Progenitor cell of endocrine pancreas (in vitro differentiated cells): ENCODE measurements around the gene PATL2. TPM values are rescaled to one million over a fixed set of nuclear protein-coding genes. Genes with fewer than 3 reads are reported as not detected.

Experiments
- DNase-seq: peaks from one replicate; pipeline ENCODE4 v3.0.0; 2021; ENCODE audit warnings: low spot score; ENCODE audit not compliant: unreplicated experiment
- H3K27ac Mint-ChIP-seq: 2 replicates; pipeline ENCODE4 v1.8.0; 2021; ENCODE audit warnings: mild to moderate bottlenecking, moderate library complexity, mixed read lengths
- H3K27me3 Mint-ChIP-seq: 2 replicates; pipeline ENCODE4 v1.8.0; 2021; ENCODE audit warnings: mixed read lengths
- H3K36me3 Mint-ChIP-seq: 2 replicates; pipeline ENCODE4 v1.8.0; 2022; ENCODE audit warnings: mixed read lengths; ENCODE audit not compliant: insufficient read depth
- H3K4me1 Mint-ChIP-seq: 2 replicates; pipeline ENCODE4 v1.8.0; 2021; ENCODE audit warnings: low read depth, mixed read lengths
- H3K4me3 Mint-ChIP-seq: 2 replicates; pipeline ENCODE4 v1.8.0; 2021; ENCODE audit warnings: low read depth, mild to moderate bottlenecking, moderate library complexity, mixed read lengths
- H3K9me3 Mint-ChIP-seq: 2 replicates; pipeline ENCODE4 v1.8.0; 2021; ENCODE audit warnings: low read depth, mixed read lengths
- total RNA-seq: library from RNA; stranded (reverse); gene quantifications from 2 replicates; pipeline ENCODE4 v1.2.1, GENCODE V29; 2021
- TF ChIP-seq, protein P1 (sequence below): fragments of 200-600 bp; sonication (generic); IDR thresholded peaks from one replicate; pipeline ENCODE4 v1.5.0; 2021; ENCODE audit warnings: antibody characterized with exemption, mild to moderate bottlenecking; ENCODE audit not compliant: unreplicated experiment

PATL2 gene
- total RNA-seq, 1 donor from 2014 or later: not detected

DNA sequence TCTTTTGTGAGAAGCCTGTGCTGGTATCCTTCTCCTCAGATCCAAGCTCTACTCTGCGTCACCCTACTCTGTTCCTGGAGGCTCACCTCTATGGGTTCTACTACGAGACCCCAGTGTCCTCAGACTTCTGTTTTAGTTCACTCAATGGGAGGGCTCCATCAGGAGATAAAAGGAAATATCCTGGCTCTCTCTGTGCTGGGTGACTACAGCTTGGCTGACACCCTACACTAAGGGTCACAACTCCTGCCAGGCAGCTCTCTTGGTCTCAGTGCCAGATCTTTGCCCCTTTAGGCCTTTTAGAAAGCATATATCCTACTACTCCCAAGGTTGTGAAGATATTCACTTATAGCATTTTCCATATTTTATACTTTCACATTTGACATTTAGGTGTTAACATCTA, 94.1 kb downstream of the PATL2 start:
- Mint-ChIP-seq H3K36me3 (peaks cover 34% of the 10 kb centered on the region), H3K27me3 (no peaks in the 10 kb centered on the region), H3K9me3 (no peaks in the 10 kb centered on the region), H3K27ac (no peak overlapping the region), H3K4me3 (no peak overlapping the region), H3K4me1 (no peaks in the 10 kb centered on the region)
- no peak for DNase-seq
- TF ChIP-seq, protein P1, sequence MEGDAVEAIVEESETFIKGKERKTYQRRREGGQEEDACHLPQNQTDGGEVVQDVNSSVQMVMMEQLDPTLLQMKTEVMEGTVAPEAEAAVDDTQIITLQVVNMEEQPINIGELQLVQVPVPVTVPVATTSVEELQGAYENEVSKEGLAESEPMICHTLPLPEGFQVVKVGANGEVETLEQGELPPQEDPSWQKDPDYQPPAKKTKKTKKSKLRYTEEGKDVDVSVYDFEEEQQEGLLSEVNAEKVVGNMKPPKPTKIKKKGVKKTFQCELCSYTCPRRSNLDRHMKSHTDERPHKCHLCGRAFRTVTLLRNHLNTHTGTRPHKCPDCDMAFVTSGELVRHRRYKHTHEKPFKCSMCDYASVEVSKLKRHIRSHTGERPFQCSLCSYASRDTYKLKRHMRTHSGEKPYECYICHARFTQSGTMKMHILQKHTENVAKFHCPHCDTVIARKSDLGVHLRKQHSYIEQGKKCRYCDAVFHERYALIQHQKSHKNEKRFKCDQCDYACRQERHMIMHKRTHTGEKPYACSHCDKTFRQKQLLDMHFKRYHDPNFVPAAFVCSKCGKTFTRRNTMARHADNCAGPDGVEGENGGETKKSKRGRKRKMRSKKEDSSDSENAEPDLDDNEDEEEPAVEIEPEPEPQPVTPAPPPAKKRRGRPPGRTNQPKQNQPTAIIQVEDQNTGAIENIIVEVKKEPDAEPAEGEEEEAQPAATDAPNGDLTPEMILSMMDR: no peak

Other genes starting within 250 kb of the PATL2 start
- 75.8 and 81.7 TPM in 2 replicates for gene EIF3J, start 174.2 kb downstream of the PATL2 start, total RNA-seq
- gene SPG11, start 47.7 kb downstream of the PATL2 start, total RNA-seq: 90.6 and 96.4 TPM in 2 replicates
- 133 and 139 TPM in 2 replicates for gene B2M, start 194 bp upstream of the PATL2 start, total RNA-seq
- gene TRIM69, start 25.2 kb upstream of the PATL2 start, total RNA-seq: 12.1 and 18.2 TPM in 2 replicates
- not detected in 2 replicates for gene TERB2, start 245.4 kb upstream of the PATL2 start, total RNA-seq